Raji (cell line): ENCODE data around the gene COPA.

Source experiments
- POLR2A ChIP-seq: IDR thresholded peaks from 2 replicates; pipeline ENCODE4 v1.6.1; 2011; ENCODE audit warnings: low read depth, low read length, control low read depth; ENCODE audit not compliant: insufficient read depth

The COPA gene

DNA sequence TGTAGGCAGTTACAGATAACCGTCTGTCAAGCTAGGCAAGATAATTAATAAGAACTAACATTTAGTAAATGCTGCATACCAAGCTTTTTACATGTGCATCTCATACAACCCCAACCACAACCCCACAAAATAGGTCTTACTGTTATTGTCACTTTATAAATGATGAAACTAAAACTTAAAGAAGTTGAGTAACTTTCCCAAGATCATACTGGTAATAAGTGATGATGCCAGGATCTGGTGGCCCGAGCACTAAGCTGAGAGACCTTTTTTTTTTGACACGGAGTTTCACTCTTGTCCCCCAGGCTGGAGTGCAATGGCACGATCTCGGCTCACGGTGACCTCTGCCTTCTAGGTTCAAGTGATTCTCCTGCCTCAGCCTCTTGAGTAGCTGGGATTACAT, 1.9 kb upstream of the COPA start:
- TF ChIP-seq POLR2A, result no peak

DNA sequence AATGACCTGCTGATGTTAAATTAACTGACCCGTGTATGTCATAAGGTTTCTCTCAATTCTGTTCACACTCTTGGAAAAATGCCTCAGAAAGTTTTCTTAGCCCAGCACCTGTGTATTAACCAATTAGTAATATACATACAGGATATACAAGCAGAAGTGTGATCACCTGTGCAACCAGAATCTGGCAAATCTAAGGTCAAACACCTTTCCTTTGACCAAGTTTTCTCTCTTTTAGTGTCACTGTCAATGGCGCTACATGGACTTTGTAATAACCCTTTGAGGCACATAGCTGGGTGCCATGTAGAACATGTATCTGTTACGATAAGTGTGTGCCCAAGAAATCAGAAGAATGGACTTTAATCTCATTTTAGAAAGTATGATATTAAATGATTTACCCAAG, 1.2 kb upstream of the COPA start:
- no peak for TF ChIP-seq POLR2A

DNA sequence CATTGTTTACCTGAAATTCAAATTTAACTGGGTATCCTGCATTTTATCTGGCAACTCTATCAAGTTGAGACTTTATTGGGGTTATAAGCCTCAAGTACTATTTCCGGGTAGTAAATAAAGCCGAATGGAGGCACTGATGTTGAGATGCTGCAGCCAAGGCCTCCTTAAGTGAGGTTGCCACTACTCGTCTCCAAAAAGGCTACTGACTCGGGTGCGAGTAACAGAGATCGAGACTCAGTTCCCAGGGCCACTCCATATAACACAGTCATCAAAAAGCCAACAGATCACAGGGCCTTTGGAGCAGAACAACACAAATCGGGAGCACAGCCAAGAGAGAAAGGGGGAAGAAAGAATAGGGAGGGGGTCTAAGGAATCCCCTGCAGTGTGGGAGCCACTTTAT, 524 bp downstream of the COPA start:
- TF ChIP-seq POLR2A, result no peak

DNA sequence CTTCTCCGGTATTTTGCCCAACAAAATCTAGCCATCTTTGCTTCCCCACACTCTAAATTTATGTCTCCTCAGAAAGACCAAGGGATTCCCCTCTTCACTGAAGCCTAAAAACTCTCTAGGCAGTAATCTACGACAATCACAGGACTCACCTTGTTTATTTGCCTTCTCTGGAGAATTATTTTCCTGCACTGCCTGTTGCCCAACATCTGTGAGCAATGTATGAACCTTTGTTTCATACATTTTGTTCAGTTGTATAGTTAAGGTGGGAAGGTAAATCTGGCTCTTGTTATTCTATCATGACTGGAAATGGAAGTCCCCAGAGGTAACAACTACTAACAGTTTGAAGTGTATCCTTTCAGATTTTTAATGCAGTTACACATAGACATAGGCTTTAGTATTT, 2.2 kb downstream of the COPA start:
- no peak for TF ChIP-seq POLR2A

DNA sequence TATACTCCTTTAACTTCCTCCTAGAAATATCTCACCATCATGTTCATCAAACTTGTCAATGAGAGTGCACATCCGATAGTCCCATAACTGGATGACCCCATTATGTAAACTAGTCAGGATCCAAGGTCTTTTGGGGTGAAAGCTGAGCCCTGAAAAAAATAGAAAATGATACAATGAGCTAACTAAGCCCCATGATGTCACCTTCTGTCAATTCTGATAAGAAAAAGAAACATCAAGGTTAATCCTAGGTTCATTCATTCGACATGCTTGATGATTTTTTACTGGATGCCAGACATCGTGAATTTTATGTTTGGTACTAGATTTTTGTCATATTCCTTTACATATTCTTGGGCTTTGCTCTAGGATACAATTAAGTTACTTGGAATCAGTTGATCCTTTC, 2.9 kb downstream of the COPA start:
- TF ChIP-seq POLR2A, result no peak

DNA sequence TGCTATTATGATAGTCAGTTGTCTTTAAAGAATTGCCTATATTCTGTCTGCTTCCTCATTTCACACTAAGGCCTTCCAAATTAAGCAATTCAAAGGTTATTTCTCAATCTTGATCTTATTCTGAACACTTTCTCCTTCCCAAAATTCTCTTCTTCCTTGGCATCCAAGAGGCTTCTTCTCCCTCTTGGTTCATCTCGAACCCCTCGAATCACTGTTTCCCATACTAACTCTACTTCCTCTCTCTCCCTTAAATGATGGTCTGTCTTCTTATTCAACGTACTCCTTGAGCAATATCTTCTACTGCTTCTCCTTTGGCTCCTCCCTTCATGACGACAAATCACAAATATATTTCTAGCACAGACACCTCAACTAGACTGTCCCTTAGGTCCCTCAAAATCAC, 4.5 kb downstream of the COPA start:
- no peak for TF ChIP-seq POLR2A

- TF ChIP-seq POLR2A, result no peak
These were observed 10.5 kb downstream of the COPA start for GRCh38 chr1:160332516-160332915.

GRCh38 chr1:160330119-160330518, 12.9 kb downstream of the COPA start:
- TF ChIP-seq POLR2A, result no peak

DNA sequence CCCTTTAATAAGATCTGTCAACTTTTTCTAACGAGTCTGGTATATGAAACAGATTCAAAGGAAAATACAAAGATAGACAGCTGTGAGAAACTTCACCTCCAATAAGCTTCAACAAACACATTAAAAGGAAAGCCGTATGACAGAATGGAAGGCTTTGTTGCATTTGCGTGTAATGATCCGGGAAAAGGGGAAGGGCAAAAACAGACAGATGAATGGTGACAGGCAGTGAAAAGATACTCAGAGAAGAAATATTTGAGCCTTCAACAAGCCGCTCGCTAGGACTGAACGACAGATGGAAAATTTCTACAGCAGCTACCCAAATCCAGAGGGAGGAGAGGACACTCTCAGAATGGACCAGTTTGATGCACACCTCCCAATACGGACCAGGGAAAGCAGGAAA, 14.9 kb downstream of the COPA start:
- TF ChIP-seq POLR2A, result no peak

DNA sequence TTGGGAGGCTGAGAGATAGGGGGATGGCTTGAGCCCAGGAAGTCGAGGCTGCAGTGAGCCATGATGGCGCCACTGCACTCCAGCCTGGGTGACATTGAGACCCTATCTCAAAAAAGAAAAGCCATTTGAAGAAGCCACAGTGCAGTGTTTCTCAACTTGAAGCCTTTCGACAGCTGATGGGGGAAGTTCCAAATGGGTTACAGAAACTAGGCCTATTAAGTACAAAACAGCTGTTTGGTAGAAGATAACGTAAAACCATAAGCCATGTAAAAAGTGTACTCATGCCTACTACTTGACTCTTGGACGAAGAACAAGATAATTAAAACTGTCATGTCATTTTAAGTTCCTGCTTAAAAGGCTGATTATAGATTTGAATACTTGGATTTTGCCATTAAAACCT, 16.6 kb downstream of the COPA start:
- TF ChIP-seq POLR2A, result no peak

- TF ChIP-seq POLR2A, result no peak
These were observed 17.8 kb downstream of the COPA start for GRCh38 chr1:160325252-160325651.

GRCh38 chr1:160322831-160323230, 20.2 kb downstream of the COPA start:
- no peak for TF ChIP-seq POLR2A

DNA sequence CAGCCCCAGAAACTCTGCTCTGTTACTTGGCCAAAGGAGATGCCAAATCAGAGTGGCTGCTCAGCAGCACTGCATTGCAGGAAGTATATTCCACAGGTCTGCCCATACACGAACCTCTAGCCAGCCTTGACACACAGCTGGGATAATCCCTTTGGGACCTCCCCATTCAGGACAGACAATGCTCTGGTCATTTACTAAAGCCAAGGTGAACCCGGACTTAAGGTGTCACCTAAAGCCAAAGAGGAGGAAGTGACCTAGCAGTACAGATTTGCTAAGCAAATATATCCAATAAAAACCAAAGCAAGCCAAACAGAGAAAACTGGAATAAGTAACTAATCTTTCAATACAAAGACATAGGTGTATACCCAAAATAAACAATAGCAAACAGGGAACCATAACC, 27.7 kb downstream of the COPA start:
- TF ChIP-seq POLR2A, result no peak

- no peak for TF ChIP-seq POLR2A
These were observed 33.5 kb downstream of the COPA start for GRCh38 chr1:160309571-160309970.

GRCh38 chr1:160309185-160309557, 33.9 kb downstream of the COPA start:
- no peak for TF ChIP-seq POLR2A

DNA sequence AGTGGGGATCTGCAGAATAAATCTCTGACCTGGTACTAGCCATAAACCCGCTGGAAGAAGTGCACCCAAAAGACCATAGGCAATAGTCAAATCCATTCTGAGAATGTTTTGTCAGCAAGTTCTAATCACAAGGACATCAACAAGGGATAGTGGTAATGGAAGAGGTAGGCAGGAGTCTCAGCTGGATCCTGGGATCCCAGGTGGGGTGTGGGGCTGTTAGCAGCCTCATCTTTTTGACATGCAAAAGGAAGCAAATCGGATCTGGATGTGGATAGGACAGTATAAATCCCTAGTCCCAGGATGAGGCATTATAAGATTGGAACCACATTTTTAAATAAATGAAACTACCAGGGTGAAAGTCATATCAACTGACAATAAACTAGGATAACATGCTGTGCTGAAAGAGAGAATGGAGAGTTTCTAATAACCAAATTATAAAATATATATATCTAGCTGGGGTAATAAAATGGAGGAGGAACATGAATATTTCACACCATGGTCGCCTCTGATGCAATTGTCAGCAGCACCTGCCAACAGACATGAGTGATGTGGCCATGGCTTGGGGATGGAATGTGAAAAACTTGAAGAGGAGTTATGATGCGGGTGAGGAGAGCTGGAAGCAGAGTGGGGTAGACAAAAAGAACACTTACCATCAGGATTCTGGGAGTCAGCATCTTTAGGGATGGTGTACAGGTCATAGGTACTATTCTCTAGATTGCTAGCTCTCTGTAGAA, 34.4 kb downstream of the COPA start:
- TF ChIP-seq POLR2A, result no peak

DNA sequence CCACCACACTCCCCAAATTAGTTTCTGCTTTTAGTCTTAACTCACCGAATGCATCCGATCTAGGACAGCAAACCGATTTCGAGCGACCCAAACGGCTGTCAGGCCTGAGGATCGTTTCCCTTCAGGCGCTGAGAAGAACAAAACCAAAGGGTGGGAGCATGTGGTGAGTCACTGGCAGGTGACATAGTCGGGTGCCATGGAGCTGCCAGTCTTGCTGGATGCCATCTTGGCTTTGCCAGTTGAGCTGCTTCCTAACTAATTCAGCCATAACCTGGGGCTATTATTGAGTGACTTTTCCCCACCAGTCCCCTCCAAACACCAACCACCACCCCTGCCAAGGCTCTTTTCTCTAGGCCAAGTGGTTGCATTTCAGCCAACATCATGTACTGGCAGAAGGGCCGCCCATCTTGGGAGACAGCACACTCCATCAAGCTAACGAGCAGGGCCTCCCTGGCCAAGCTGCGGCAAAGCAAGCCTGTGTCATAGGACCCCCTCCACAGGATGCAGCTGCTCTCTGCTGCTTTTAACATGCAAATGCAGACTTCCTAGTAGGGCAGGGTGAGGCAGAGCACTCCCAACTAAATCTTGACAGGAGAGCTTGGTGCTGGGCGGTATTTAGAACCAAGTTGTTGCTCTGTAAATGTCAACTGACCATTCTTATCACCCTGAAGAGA, 35.8 kb downstream of the COPA start:
- TF ChIP-seq POLR2A, result no peak
